Measurements from ENCODE around the gene CERS2.
A peak's percentile ranks its signal among the peaks of the same experiment; 100 is the strongest.
"Not testable (repeated sequence)": the region's sequence is repeated elsewhere in the genome, so short reads cannot be mapped to it uniquely, and the experiment has no call there.

The CERS2 gene

DNA sequence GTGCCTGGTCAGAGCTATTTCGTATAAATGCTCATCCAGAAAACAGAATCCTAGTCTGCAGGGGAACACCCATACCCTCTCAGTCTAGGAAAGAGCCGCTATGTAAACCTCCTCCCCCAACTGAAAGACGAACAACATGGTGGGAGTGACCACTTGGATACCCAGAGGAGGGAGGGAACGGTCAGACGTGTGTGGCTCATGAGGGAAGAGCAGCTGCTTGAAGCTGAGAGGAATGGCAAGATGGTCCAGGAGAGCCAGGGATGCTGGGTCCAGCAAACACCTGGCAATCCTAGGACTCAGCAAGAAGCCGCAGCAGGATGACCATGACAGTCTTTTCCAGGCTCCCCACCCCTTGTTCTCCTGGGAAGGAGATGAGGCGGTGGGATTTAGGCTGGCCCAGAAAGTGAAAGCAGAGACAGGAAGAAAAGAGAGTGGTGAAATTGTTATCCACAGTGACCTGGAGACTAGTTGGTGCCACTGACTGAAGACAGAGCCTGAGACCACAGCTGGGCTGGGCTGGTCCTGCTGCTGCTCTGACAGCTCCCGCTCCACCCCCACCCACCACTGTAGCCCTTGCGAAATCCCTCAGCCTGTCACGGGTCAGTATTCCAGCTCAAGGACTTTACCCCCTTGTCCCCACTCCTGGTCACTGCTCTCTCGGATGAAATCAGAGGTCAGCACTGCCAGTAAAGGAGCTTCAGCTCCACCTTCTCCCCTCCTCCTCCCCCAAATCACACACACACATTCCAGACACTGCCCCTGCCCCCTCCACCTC lies 3.6 kb downstream of the CERS2 start:
- peak in 17 of 58 donors; percentile 6 to 53 (median 17) for DNase-seq

DNA sequence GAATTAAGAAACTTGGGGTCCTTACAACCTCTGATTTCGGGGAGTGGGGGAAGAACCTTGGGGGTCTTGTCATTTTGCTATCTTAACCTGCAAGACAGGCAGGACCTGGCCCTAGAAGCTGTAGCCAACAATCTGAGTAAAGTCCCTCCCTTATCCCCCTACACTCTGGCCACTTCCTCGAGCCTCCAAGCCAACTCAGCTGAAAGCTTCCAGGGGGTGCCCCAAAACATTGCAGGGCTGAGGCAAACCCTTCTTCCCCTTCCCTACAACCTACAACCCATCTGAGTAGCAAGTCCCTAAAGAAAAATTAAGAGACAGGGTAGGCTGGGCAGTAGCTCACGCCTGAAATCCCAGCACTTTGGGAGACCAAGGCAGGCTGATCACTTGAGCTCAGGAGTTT lies 5.0 kb downstream of the CERS2 start:
- DNase-seq, result no peak

DNA sequence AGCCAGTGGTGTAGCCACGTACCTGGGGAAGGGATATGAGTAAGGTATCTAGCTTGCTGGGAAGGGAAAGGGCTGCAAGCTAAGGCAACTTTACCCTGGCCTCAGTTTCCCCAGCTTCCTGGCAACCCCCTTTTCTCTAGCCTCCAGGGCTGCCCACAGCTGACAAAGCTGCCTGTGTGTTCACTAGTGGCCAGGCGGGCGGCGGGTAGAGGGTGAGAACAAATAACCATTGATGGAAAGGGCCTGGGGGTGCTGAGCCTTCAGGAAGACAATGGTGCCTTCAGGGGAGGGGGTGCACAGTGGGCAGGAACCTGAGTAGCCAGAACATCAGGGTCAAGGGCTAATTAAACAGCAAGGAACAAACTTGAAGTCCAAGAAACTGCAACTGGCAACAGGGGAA lies 6.1 kb downstream of the CERS2 start:
- peak in 47 of 58 donors; percentile 2 to 84 (median 55) for DNase-seq

DNA sequence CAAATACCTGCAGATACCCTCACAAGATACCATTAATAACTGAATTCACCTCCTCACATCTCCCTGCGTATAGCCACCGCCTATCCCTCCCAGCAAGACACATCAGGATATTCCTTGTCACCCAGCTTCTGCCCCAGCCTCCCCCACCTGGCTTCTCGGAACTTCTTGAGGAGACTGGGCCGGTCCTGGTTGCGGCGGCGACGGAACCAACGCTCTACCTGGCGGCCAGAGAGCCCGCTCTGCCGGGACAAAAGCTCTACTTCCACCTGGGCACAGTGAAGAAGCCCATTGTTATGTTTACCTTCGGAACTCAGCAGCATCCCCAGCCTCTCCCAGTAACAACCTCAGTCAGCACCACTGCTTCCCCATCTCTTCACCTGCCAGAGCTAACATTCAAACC lies 6.7 kb downstream of the CERS2 start:
- no peak for DNase-seq

DNA sequence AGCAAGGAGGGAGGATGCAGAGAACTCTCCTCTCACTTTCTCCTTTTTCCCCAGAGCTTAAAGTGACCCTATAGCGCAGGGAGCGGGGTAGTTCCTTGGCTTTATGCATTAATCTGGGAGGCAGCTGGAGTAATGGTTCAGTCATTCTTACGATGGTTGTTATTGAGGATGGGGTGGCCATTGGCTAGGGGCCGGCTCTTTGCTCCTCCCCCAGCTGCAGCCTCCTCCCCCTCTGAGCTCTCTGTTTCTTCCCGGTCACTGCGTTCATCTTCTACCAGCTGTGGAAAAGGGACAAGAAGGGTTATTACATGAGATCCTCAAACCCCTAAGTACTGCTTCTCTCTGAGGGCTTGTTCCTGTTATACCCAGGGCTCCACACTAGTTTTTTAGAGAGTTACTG lies 8.6 kb downstream of the CERS2 start:
- DNase-seq, result peak in 15 of 58 donors; percentile 7 to 49 (median 20)

DNA sequence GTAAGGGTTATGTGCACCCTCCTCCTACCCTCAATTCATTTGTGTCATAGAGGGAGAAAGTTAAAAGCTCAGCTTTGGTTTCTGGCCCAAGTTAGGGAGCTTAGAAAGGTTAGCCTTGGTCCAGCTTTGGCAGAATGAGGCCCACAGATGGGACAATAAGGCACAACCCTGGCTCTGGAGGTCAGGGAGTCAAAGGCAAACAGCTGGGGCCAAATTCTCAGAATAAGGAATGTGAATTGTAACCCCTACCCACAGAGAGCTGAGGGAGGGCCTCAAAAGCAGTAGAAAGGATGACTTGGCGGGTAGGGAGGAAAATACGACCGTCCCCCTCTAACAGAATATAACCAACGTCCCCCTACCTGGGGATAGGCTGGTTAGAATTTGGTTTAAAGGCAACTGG lies 9.0 kb downstream of the CERS2 start:
- no peak for DNase-seq

DNA sequence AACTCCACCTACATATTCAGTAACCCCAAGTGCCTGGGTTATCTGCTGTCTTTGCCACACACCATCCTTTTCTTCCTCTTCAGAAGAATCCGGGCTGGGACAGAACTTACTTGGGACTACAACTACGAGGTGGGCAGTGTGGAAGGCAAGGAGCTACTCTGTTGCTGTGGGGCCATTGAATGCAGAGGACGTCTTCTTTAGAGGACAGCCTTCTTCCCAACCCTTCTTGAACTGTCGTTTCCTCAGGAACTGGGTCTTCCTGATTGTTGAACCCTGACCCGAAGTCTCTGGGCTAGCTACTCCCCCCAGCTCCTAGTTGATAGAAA lies 10.5 kb downstream of the CERS2 start:
- DNase-seq, result no peak

DNA sequence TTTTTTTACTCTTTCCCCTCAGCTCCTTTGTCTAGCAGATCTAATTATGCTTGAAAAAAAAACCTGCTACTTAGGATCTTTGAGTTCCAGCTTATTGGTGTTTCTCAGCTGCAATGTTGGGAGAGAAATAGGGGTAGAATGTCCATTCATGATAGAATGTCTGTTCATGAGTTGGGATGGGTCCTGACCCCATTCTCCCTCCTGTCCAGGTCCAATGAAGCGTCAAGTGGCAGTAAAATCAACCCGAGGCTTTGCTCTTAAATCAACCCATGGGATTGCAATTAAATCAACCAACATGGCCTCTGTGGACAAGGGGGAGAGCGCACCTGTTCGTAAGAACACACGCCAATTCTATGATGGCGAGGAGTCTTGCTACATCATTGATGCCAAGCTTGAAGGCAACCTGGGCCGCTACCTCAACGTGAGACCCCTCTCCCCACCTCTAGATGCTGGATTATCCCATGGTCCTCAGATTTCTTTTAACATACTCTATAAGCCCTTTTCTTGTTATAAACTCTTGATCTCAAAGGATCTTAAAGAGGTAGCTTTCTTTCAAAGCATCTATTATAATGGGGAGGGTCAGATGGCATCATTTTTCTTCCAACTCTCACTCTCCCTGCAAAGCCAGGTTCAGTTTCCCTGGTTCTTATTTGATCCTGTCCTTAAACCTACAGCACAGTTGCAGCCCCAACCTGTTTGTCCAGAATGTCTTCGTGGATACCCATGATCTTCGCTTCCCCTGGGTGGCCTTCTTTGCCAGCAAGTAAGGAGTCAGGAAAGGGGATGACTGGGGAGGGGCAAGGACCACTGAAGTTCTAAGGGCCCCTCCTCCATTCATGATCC lies 11.1 kb downstream of the CERS2 start:
- DNase-seq, result no peak

DNA sequence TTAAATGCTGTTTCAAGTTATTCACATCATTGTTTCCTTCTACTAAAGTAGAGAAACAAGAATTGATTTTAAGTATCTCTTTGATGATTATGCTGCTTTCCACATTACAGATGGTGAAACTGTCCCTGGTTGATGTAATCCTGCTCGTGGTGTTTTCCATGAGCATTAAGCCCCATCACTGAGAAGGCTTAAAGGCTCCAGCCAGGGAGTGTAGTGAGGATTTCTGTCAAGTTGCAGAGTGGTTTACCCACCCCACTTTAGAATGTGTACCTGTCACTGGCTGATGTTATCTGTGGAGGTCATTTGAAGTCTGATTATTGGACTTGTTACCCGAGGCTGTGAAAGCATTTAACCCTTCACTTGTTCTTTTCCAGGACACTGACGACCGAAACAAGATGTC lies 12.9 kb downstream of the CERS2 start:
- DNase-seq, result no peak

DNA sequence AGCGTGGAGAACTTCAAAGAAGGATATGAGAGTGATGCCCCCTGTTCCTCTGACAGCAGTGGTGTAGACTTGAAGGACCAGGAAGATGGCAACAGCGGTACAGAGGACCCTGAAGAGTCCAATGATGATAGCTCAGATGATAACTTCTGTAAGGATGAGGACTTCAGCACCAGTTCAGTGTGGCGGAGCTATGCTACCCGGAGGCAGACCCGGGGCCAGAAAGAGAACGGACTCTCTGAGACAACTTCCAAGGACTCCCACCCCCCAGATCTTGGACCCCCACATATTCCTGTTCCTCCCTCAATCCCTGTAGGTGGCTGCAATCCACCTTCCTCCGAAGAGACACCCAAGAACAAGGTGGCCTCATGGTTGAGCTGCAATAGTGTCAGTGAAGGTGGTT lies 14.0 kb downstream of the CERS2 start:
- no peak for DNase-seq

DNA sequence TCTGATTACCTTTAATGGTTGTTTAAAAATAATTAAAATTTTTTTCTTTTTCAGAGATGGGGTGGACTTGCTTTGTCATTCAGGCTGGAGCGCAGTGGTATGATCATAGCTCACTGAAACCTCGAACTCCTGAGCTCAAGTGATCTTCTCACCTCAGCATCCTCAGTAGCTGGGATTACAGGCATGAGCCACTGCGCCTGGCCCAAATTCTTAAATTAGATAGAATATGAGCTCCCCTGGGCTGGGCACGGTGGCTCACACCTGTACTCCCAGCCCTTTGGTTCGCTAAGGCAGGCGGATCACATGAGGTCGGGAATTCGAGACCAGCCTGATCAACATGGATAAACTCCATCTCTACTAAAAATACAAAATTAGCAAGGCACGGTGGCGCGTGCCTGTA lies 17.0 kb downstream of the CERS2 start:
- no peak for DNase-seq

DNA sequence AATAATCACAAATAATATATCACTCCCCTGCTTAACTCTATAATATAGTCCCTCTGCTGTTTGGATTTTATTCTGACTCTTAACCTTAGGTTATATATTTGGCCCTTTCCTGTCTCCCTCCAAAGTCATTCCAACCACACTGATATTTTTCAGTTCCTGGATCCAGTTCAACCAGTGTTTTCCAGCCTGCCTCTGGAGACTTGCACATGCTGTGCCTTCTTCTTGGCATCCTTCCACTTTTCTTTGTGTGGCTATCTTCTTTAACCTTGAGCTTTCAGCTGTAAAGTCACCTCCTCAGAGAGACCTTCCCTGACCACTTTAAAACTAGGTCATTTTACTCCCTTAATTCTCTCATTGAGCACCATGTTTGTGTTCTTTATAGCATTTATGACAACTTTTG lies 19.4 kb downstream of the CERS2 start:
- DNase-seq, result no peak

DNA sequence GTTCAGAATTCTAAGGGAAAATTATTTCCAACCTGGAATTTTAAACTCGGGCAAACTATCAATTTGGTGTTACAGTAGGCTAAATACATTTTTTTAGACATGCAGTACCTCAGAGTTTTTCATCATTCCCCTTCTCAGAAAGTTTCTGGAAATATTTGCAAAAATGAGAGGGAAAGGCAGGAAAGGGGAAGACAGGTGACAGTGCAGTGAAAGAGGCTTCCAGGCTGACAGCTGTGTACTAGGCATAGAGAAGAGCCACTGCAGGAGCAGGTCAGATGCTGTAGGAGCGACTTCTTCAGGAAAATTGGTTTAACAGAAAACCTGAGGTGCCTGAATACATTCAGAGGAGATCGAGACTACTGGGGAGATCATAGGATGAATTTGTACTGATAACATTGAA lies 19.9 kb downstream of the CERS2 start:
- DNase-seq, result no peak

DNA sequence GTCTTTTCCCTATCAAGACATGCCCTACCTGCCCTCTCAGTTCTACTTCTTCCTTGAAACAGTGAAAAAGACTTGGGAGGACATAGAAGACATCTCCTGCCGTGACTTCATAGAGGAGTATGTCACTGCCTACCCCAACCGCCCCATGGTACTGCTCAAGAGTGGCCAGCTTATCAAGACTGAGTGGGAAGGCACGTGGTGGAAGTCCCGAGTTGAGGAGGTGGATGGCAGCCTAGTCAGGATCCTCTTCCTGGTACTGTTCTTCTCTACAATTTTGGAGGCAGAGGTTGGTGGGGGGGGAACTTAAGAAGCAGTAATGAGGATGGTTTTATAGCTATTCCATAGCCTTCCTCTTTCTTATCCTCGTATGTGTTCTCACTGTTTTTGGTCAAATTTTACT lies 29.8 kb downstream of the CERS2 start:
- DNase-seq, result no peak

DNA sequence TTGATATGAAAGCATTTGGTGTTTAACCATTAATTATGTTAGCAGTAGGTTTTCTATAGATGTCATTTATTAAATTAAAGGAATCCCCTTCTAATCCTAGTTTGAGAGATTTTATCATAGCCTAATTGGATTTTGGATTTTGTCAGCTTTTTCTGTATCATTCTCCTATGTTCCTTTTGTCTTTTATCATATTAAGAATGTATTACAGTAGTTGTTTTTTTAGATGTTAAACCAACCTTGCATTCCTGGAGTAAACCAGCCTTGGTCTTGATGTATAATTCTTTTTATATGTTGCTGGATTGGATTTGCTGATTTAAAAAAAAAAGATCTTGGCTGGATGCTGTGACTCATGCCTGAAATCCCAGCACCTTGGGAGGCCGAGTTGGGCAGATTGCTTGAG lies 42.9 kb downstream of the CERS2 start:
- no peak for DNase-seq

DNA sequence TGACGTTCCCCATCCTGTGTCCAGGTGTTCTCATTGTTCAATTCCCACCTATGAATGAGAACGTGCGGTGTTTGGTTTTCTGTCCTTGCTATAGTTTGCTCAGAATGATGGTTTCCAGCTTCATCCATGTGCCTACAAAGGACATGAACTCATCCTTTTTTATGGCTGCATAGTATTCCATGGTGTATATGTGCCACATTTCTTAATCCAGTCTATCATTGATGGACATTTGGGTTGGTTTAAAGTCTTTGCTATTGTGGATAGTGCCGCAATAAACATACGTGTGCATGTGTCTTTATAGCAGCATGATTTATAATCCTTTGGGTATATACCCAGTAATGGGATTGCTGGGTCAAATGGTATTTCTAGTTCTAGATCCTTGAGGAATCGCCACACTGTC lies 45.9 kb downstream of the CERS2 start:
- not testable (repeated sequence) for DNase-seq

DNA sequence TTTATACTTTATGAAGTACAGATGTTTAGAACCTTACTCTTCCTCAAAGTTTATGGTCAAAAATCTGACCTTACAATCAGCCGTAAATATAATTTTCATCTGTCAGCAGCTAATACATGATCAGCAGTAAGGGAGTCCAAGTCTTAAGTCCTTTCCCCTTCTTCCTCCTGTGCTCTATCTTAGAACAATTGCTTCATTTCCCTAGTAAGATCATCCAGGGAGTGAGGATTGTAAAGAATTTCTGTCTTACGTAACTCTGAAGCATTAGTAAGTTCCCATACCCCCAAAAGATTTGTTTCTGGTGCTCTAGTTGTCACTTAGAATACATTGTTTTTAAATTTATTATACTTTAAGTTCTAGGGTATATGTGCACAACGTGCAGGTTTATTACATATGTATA lies 46.3 kb downstream of the CERS2 start:
- DNase-seq, result no peak

DNA sequence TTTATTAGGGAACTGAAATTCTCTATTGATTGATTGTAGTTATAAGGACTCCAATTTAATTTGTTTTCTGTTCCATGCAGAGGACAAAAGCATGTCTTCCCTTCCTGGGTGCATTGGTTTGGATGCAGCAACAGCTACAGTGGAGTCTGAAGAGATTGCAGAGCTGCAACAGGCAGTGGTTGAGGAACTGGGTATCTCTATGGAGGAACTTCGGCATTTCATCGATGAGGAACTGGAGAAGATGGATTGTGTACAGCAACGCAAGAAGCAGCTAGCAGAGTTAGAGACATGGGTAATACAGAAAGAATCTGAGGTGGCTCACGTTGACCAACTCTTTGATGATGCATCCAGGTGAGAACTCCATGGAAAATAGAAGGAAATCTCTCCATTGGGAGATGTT lies 47.0 kb downstream of the CERS2 start:
- DNase-seq, result no peak

DNA sequence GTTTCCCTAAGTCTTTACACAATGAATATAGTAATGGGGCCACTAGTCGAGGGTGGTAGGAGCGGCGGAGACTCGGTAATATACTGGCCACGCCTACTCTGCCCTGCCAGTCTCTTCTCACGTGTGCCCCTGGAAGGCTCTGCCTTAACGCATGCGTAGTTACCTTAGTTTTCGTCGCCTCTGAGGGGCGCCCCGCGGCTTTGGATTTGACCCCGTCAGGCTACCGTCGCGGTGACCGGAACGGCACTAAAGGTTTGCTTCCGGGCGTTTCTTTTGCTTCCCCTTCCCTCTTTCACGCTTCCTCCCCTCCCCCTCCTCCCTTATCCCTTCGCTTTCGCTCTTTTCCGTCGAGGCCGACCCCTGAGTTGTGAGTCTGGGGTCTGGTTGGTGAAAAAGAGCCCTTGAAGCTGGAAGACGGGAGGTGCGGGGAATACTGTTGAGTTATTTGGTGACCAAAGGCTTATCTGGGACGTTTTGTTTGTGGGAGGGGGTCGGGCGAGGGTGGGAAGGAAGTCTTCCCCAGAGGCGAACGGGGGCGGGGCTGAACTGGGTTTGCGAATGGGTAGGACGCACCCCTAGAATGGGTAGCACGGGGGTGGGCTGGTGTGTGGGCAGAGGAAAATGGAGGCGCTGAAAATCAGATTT lies 48.4 kb downstream of the CERS2 start, which contains the start of gene SETDB1:
Gene SETDB1, plus strand, starts transcription at position 267 of the 645 bp plus-strand sequence. CDS start 1,352 bp downstream, outside the sequence.
- peak; percentile 48 to 95 (median 89) for DNase-seq

DNA sequence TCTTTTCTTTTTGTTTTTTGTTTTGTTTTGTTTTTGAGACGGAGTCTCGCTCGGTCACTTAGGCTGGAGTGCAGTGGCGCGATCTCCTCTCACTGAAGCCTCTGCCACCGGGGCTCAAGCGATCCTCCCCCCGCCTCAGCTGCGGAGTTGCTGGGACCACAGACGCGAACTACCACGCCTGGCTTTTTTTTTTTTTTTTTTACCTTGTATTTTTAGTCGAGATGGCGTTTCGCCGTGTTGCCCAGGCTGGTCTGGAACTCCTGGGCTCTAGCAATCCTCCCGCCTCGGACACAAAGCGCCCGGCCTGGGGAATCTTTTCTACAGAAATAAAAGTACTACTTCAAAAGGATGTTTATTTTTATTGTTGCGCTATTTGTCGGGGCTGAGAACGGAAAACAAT lies 49.6 kb downstream of the CERS2 start:
- DNase-seq, result peak in 2 of 58 donors; percentile 1 to 2

DNA sequence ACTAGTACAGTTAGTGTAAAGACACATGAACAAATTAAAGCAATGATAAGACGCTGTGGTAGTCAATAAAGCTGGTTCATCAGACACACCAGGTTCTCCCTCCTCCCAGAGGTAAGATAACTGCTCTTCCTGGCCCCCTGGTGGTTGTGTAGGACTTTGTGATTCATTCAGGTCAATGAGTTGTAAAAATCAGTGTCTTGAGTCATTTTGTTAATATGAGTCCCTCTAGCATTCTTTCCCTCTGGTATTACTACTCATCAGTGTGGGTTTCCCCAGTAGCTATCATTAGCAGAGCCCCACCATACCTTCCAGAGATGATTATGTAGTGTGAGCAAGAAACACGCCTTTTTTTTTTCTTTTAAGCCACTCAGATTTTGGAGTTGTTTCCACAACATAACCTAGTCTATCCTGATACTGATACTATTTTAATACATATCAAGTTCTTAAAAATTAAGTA lies 52.1 kb downstream of the CERS2 start:
- peak in 36 of 58 donors; percentile 1 to 55 (median 12) for DNase-seq

DNA sequence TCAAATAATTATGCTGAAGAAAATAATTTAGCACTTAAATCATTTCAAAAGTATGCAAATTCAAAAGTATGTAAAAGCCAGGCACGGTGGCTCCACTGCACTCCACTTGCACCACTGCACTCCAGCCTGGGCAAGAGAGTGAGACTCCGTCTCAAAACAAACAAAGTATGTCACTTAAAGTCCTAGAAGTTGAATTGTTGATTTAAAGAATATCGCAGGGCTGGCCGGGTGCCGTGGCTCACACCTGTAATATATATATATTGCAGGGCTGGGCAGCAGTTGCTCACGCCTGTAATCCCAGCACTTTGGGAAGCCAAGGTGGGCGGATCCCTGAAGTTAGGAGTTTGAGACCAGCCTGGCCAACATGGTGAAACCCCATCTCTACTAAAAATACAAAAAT lies 57.2 kb downstream of the CERS2 start:
- no peak for DNase-seq
